Testis (tissue), 3 donors: ENCODE data around the gene NHLH2. TPM values are rescaled to one million over a fixed set of nuclear protein-coding genes. Genes with fewer than 3 reads are reported as not detected.

Source experiments
- DNase-seq: peaks from one replicate; pipeline ENCODE4 v3.0.0-alpha.2; 2019
- H3K27ac ChIP-seq, 2 donors: fragments of 200-600 bp; sonication (generic); one replicate each; pipeline ENCODE4 v1.5.1; 2019
- H3K27me3 ChIP-seq: fragments of 200-600 bp; sonication (generic); one replicate; pipeline ENCODE4 v1.5.1; 2019
- H3K36me3 ChIP-seq: fragments of 200-600 bp; sonication (generic); one replicate; pipeline ENCODE4 v1.5.1; 2017; ENCODE audit warnings: low read depth; ENCODE audit errors: missing control alignments
- H3K4me1 ChIP-seq: fragments of 200-600 bp; sonication (generic); one replicate; pipeline ENCODE4 v1.5.1; 2019
- H3K4me3 ChIP-seq, 2 donors: fragments of 200-600 bp; sonication (generic); one replicate each; pipeline ENCODE4 v1.5.1; 2017 to 2019
- H3K9me3 ChIP-seq: fragments of 200-600 bp; sonication (generic); one replicate; pipeline ENCODE4 v1.5.1; 2017
- POLR2A ChIP-seq: fragments of 450-650 bp; IDR thresholded peaks from one replicate; pipeline ENCODE4 v1.6.1; 2017; ENCODE audit warnings: antibody characterized with exemption, mild to moderate bottlenecking, moderate library complexity
- WGBS, 2 donors: methylation state at CpG; one replicate each; pipeline ENCODE4 v1.1.5; 2018; 5-methylcytosine and 5-hydroxymethylcytosine counted together
- intact Hi-C: fragments of 100-400 bp; cut with DNase I; formaldehyde crosslinking; loops from one replicate; pipeline ENCODE4 v1.15.1; 2023; ENCODE audit warnings: low total_unique reads
- polyA plus RNA-seq: library from polyadenylated mRNA; stranded (reverse); fragments of 350-450 nt; fragmentation: Illumina TruSeq; extraction: RNeasy Lipid Tissue Mini Kit (QIAGEN cat#74804); gene quantifications from one replicate; pipeline ENCODE4 v1.2.3, GENCODE V29; 2014; ENCODE audit warnings: low read depth, low replicate concordance; ENCODE audit not compliant: insufficient read depth
- total RNA-seq, 2 donors: library from RNA; depleted of rRNA; stranded (reverse); fragments of >200 nt; gene quantifications; one replicate each; pipeline ENCODE4 v1.2.3, GENCODE V29; 2016
- TF ChIP-seq, protein P1 (sequence below), 3 experiments: fragments of 450-650 bp in 2 of 3; fragments of 200-600 bp in 1 of 3; sonication (generic) in 1 of 3; IDR thresholded peaks; one replicate each; pipeline ENCODE4 v1.5.1; 2016 to 2019; ENCODE audit warnings: antibody characterized with exemption in 3 of 3, mild to moderate bottlenecking in 2 of 3, moderate library complexity in 1 of 3

NHLH2 gene
- total and polyA plus RNA-seq, 3 donors from 2014 or later, result 0.53 to 3.1 (median 1.7) TPM

DNA sequence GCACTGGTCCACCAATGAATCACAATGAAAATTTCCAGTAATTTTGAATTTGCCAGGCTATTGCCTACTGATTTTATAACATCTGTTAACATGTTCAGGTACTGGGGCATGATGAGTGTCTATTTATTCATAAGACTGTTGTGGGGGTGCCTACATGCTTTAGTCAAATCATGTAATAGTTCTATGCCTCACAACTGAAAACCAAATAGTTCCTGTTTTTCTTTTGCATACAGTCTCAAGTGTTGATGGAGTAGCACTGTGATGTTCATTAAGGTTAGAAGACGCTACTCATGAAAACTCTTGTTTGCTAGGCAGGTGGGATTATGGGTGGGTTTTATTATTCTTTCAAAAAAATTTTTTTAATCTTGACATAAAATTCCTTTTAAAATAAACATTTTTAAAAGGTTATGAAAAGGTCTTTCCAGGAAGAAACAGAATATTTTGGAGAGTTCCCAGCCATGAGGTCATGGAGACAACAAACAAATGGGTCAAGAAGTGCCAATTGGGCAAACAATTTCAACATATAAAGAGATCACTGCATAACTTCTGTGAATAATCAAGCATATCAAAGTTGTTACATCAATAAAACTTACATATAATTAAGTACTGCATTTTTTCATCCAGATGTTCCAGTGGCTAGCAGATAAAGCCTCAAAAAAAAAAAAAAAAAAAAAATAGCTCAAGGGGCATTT lies 40.2 kb upstream of the NHLH2 start:
- TF ChIP-seq, protein P1, sequence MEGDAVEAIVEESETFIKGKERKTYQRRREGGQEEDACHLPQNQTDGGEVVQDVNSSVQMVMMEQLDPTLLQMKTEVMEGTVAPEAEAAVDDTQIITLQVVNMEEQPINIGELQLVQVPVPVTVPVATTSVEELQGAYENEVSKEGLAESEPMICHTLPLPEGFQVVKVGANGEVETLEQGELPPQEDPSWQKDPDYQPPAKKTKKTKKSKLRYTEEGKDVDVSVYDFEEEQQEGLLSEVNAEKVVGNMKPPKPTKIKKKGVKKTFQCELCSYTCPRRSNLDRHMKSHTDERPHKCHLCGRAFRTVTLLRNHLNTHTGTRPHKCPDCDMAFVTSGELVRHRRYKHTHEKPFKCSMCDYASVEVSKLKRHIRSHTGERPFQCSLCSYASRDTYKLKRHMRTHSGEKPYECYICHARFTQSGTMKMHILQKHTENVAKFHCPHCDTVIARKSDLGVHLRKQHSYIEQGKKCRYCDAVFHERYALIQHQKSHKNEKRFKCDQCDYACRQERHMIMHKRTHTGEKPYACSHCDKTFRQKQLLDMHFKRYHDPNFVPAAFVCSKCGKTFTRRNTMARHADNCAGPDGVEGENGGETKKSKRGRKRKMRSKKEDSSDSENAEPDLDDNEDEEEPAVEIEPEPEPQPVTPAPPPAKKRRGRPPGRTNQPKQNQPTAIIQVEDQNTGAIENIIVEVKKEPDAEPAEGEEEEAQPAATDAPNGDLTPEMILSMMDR (IDR thresholded peaks at IDR 0.05), result no peak
- TF ChIP-seq POLR2A, result no peak
- WGBS, 2 donors, result 86 to 94% methylated on average over 1 of the region's 1 CpG
- intact Hi-C loops, result no loop called here
- no peak for DNase-seq
- Histone ChIP-seq H3K36me3 (no peaks in the 10 kb centered on the region), H3K27me3 (no peaks in the 10 kb centered on the region), H3K4me1 (no peaks in the 10 kb centered on the region), H3K4me3 (no peak overlapping the region), H3K27ac (no peak overlapping the region), H3K9me3 (no peaks in the 10 kb centered on the region)

DNA sequence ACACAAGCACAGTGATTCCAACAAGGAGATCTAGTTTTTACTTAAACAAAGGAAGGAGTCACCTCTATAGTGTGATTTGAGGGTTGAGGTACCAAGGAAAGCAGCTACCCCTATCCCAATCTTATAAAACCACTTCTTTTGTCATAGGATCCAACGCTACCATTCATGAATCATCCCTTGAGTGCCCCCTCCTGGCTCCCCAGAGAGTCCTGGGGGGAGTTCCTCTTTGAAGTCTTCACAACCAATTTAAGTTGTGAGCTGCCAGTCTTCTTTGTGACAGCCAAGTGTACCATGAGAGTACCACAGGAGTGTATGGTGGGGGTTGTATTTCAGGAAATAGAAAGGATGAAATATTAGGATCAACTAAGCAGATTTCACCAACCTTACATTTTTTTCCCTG lies 39.1 kb upstream of the NHLH2 start:
- Histone ChIP-seq H3K4me3 (no peak overlapping the region), H3K9me3 (no peaks in the 10 kb centered on the region), H3K4me1 (no peaks in the 10 kb centered on the region), H3K27ac (no peak overlapping the region), H3K27me3 (no peaks in the 10 kb centered on the region), H3K36me3 (no peaks in the 10 kb centered on the region)
- TF ChIP-seq, protein P1 (IDR thresholded peaks at IDR 0.05), result no peak
- no peak for TF ChIP-seq POLR2A
- intact Hi-C loops, result no loop called here
- DNase-seq, result no peak
- 83 to 88% methylated on average over 1 of the region's 1 CpG for WGBS, 2 donors

DNA sequence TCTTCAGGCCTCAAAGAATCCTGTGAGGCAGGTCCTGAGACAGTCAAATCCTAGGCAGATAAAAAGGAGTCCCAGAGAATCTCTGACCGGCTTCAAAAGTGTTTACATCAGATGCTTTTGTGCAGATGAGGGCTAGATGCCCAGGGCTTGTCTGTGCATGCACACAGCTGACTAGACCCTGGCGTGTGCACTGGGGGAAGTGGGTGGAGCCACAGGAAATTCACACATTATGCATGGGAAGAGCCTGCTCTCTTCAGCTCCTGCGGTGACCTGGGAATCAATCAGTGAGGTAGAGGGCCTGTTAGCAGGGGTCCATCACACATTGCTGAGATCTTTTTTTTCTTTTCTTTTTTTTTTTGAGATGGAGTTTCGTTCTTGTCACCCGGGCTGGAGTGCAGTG lies 36.6 kb upstream of the NHLH2 start:
- no peaks in the 10 kb centered on the region for H3K4me1 ChIP-seq
- H3K36me3 ChIP-seq, result no peaks in the 10 kb centered on the region
- no peak overlapping the region for H3K4me3 ChIP-seq
- WGBS, 2 donors, result 21 to 43% methylated on average over 5 of the region's 5 CpGs
- no peak for TF ChIP-seq POLR2A
- TF ChIP-seq, protein P1 (IDR thresholded peaks at IDR 0.05), result no peak
- no peak overlapping the region for H3K27ac ChIP-seq
- no peaks in the 10 kb centered on the region for H3K27me3 ChIP-seq
- DNase-seq, result no peak
- intact Hi-C loops, result no loop called here
- H3K9me3 ChIP-seq, result no peaks in the 10 kb centered on the region

DNA sequence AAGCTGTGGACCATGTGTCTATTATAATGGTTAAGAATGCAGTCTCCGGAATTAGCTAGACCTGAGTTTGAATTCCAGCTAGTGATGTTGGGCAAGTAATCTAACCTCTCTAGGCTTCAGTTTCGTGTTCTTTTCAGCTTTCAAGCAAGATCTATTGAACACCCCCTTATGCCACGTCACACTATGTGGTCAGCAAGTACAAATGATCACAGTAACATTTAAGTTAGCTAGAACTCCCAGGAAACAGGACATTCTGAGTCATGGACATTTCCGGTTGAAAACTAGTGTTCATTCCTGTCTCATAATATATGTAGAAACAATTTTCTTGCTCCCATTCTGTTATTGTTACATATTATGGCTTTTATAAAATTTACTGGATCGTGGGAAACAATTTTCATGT lies 34.0 kb upstream of the NHLH2 start:
- no peak for TF ChIP-seq POLR2A
- TF ChIP-seq, protein P1 (IDR thresholded peaks at IDR 0.05), result no peak

DNA sequence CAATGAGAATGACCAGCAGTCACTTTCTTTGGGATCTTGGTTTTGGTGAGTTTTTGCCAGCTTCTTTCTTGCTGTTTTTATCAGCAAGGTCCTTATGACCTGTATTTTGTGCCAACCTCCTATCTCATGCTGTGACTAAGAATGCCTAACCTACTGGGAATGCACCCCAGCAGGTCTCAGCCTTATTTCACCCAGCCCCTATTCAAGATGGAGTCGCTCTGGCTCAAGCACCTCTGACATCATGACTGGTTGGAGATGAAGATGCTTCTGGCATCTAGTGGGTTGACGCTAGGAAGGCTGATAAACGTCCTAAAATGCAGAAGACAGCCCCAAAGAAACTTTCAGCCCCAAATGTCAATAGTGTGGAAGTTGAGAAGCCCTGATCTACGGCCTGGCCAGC lies 33.6 kb upstream of the NHLH2 start:
- Histone ChIP-seq H3K36me3 (no peaks in the 10 kb centered on the region), H3K27ac (no peak overlapping the region), H3K27me3 (no peaks in the 10 kb centered on the region), H3K4me3 (no peak overlapping the region), H3K9me3 (no peaks in the 10 kb centered on the region), H3K4me1 (no peaks in the 10 kb centered on the region)
- DNase-seq, result no peak
- TF ChIP-seq, protein P1 (IDR thresholded peaks at IDR 0.05), result no peak
- no peak for TF ChIP-seq POLR2A
- intact Hi-C loops, result no loop called here
- WGBS, 2 donors, result 62 to 69% methylated on average over 4 of the region's 4 CpGs

More for the DNA sequence above, 34.0 kb upstream of the NHLH2 start:
- Histone ChIP-seq H3K27ac (no peak overlapping the region), H3K4me3 (no peak overlapping the region), H3K36me3 (no peaks in the 10 kb centered on the region), H3K27me3 (no peaks in the 10 kb centered on the region), H3K4me1 (no peaks in the 10 kb centered on the region), H3K9me3 (no peaks in the 10 kb centered on the region)
- DNase-seq, result no peak
- intact Hi-C loops, result no loop called here
- WGBS, 2 donors, result 84 to 87% methylated on average over 5 of the region's 5 CpGs
